HepG2 (cell line): ENCODE measurements around the gene TNS1. TPM values are rescaled to one million over a fixed set of nuclear protein-coding genes. Genes with fewer than 3 reads are reported as not detected.

Experiments
- ATAC-seq: fragments of 200-7000 bp; cut with Tn5 transposase; 3 replicates; pipeline ENCODE4 v1.9.1; 2020; ENCODE audit warnings: mild to moderate bottlenecking, moderate library complexity
- BruUV-seq: library from RNA; stranded (reverse); fragments of 400-500 nt; replicated peaks from 2 replicates; lab custom pipeline; 2021; lab: Mats Ljungman, UMichigan
- CTCF ChIA-PET: fragments of 300-600 bp; formaldehyde crosslinking; extraction: SDS; loops from one replicate; lab custom pipeline; 2021; ENCODE audit warnings: low total read pairs, inconsistent platforms, low intra/inter-chr PET ratio; lab: Yijun Ruan, JAX
- POLR2A ChIA-PET: fragments of 350-600 bp; sonication (Branson Sonifier 250); formaldehyde crosslinking; loops from one replicate; lab custom pipeline; 2020; ENCODE audit warnings: antibody characterized with exemption, inconsistent platforms; lab: Yijun Ruan, JAX
- DNase-seq: peaks from one replicate; pipeline ENCODE4 v3.0.0-alpha.2; 2015; ENCODE audit warnings: low spot score
- FAIRE-seq: peaks from 3 replicates; lab custom pipeline; 2011; peaks lifted over from hg19 to GRCh38; lab: Jason Lieb, UNC
- H2AFZ ChIP-seq: one replicate; pipeline ENCODE4 v1.6.1; 2011; ENCODE audit warnings: low read length, inconsistent platforms
- H3K27ac ChIP-seq: fragments of 300-600 bp; 3 replicates; pipeline ENCODE4 v1.8.0; 2011; ENCODE audit warnings: mixed run types, mild to moderate bottlenecking, mixed read lengths, low read length, inconsistent platforms; ENCODE audit not compliant: insufficient read depth; ENCODE audit errors: extremely low read length
- H3K27me3 ChIP-seq, 2 experiments: fragments of 200-600 bp in 1 of 2; 2 replicates in 1 of 2; 3 replicates in 1 of 2; pipeline versions ENCODE4 v1.6.0 to v1.8.0; 2011; ENCODE audit warnings: low read length in 2 of 2, mild to moderate bottlenecking in 2 of 2, moderate library complexity in 2 of 2, inconsistent platforms in 1 of 2; ENCODE audit not compliant: insufficient read depth in 2 of 2, control insufficient read depth in 1 of 2
- H3K36me3 ChIP-seq, 2 experiments: fragments of 200-600 bp in 1 of 2; replicated peaks in 1 of 2; 2 replicates in 1 of 2; 3 replicates in 1 of 2; pipeline versions ENCODE4 v1.5.1 to v1.8.0; 2011; ENCODE audit warnings: low read length in 2 of 2, inconsistent platforms in 1 of 2; ENCODE audit not compliant: insufficient read depth in 2 of 2, control insufficient read depth in 1 of 2
- H3K4me1 ChIP-seq: 2 replicates; pipeline ENCODE4 v1.5.1; 2012; ENCODE audit warnings: low read length, inconsistent platforms; ENCODE audit not compliant: insufficient read depth
- H3K4me2 ChIP-seq: 2 replicates; pipeline ENCODE4 v1.6.0; 2011; ENCODE audit warnings: low read depth, low read length, inconsistent platforms
- H3K4me3 ChIP-seq, 3 experiments: fragments of 200-600 bp in 1 of 3; sonication (generic), shearing (Covaris generic) in 1 of 3; replicated peaks in 1 of 3; 2 replicates each; pipeline ENCODE4 v1.5.1; 2011 to 2016; ENCODE audit warnings: low read length in 3 of 3, inconsistent platforms in 2 of 3, low read depth in 2 of 3, mild to moderate bottlenecking in 2 of 3, control low read depth in 1 of 3, mixed read lengths in 1 of 3; ENCODE audit not compliant: insufficient read depth in 1 of 3
- H3K79me2 ChIP-seq: one replicate; pipeline ENCODE4 v1.6.1; 2011; ENCODE audit warnings: low read length, inconsistent platforms; ENCODE audit not compliant: insufficient read depth
- H3K9ac ChIP-seq: 2 replicates; pipeline ENCODE4 v1.6.0; 2011; ENCODE audit warnings: mild to moderate bottlenecking, low read depth, low read length, inconsistent platforms; ENCODE audit not compliant: insufficient read depth
- H3K9me3 ChIP-seq: 2 replicates; pipeline ENCODE4 v1.5.1; 2012; ENCODE audit warnings: mild to moderate bottlenecking, low read length
- H4K20me1 ChIP-seq: 2 replicates; pipeline ENCODE4 v1.6.0; 2011; ENCODE audit warnings: inconsistent platforms, mild to moderate bottlenecking, low read length, moderate library complexity; ENCODE audit not compliant: insufficient read depth
- ELF1 ChIP-seq: sonication (generic); formaldehyde crosslinking; IDR thresholded peaks from 2 replicates; pipeline ENCODE4 v1.4.0; 2020; ENCODE audit warnings: missing genetic modification reagents
- KAT7 ChIP-seq: IDR thresholded peaks from 2 replicates; pipeline ENCODE4 v1.6.1; 2018; ENCODE audit warnings: borderline replicate concordance, missing compliant biosample characterization
- MAFF ChIP-seq: IDR thresholded peaks from 2 replicates; pipeline ENCODE4 v1.6.1; 2011; ENCODE audit warnings: low read depth, low read length, improper control_type of control experiment
- MIER3 ChIP-seq: IDR thresholded peaks from 2 replicates; pipeline ENCODE4 v1.6.1; 2016; ENCODE audit warnings: missing compliant biosample characterization, borderline replicate concordance
- NBN ChIP-seq: fragments of 450-650 bp; conservative IDR thresholded peaks from 2 replicates; pipeline ENCODE4 v1.6.1; 2017
- TCF7 ChIP-seq: sonication (generic); IDR thresholded peaks from 2 replicates; pipeline ENCODE4 v1.6.1; 2016; ENCODE audit warnings: antibody characterized with exemption, low read depth
- ZNF331 ChIP-seq: sonication (generic); formaldehyde crosslinking; IDR thresholded peaks from 2 replicates; pipeline ENCODE4 v1.4.0; 2020; ENCODE audit warnings: missing genetic modification reagents
- WGBS: methylation state at CpG from one replicate; pipeline ENCODE4 v1.1.6; 2017; ENCODE audit warnings: low lambda C conversion rate; 5-methylcytosine and 5-hydroxymethylcytosine counted together
- in situ Hi-C: cut with HindIII; loops from 2 replicates; pipeline ENCODE4 v1.10.0; 2017; ENCODE audit warnings: low pct_unique_long_range_greater_than_20kb; ENCODE audit not compliant: extremely low pct_ligation_motif_present
- intact Hi-C: fragments of 100-400 bp; cut with micrococcal nuclease; formaldehyde crosslinking; loops from one replicate; pipeline ENCODE4 v1.10.0; 2022; ENCODE audit not compliant: unreplicated experiment
- polyA plus RNA-seq, 8 experiments: library from polyadenylated mRNA; depleted of rRNA in 3 of 8; stranded (reverse) in 7 of 8; unstranded in 1 of 8; fragments of >200 nt; fragmentation: Illumina TruSeq in 4 of 8; extraction: Trizol in 4 of 8; gene quantifications; 2 replicates each; pipeline versions ENCODE4 v1.2.1 to v1.2.3, GENCODE V29; 2011 to 2016; ENCODE audit warnings: low read depth in 4 of 8, missing spikeins in 1 of 8, mixed read lengths in 1 of 8; ENCODE audit not compliant: insufficient read depth in 1 of 8
- total RNA-seq, 5 experiments: library from RNA; depleted of rRNA; stranded (reverse); fragments of >200 nt; fragmentation: Illumina TruSeq; extraction: Trizol; gene quantifications; 2 replicates each; pipeline ENCODE4 v1.2.3, GENCODE V29; 2016; ENCODE audit warnings: low read depth in 1 of 5
- TF ChIP-seq, protein P1 (sequence below): sonication (generic); formaldehyde crosslinking; conservative IDR thresholded peaks from 2 replicates; pipeline ENCODE4 v1.5.0; 2020; ENCODE audit warnings: missing genetic modification reagents

Gene TNS1
- total and polyA plus RNA-seq, 2 of the 13 experiments (the other 11 are each of a cell fraction or from before 2014, with no cell fraction given) = 1.9 to 118 TPM

DNA sequence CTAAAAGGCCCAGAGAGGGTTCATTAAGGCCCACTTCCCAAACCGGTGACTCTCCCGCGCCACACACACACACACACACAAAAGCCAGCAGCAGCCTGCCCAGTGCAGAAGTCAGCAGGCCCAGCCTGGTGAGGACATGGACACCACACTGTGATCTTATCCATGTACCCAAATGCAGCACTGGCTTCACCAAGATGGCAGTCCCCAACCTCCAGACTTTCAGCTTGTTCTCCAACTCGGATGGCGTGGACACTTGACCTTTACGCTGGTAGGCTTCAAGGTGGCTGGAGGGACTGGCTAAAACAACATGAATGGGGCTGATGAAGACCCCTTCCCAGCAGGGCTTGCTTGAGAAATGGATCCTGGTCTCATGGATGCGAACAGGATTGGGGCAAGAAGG, 50.4 kb downstream of the TNS1 start:
- intact Hi-C loops (no loop called here), in situ Hi-C loops (no loop called here)
- peaks cover 8 to 85% of the 10 kb centered on the region in 2 experiments; a peak in 4 of 5 replicates for H3K27me3 ChIP-seq
- no peak overlapping the region for H2AFZ ChIP-seq
- POLR2A ChIA-PET = no interaction called here
- CTCF ChIA-PET = no interaction called here
- no peak overlapping the region for H3K9ac ChIP-seq
- H3K9me3 ChIP-seq = no peaks in the 10 kb centered on the region
- no peak overlapping the region for H3K4me3 ChIP-seq
- 62% methylated on average over 7 of the region's 7 CpGs for WGBS
- FAIRE-seq (no peak), ATAC-seq (no peak), DNase-seq (no peak)
- H3K79me2 ChIP-seq = no peaks in the 10 kb centered on the region
- no peaks in the 10 kb centered on the region for H3K36me3 ChIP-seq
- no peak overlapping the region for H3K27ac ChIP-seq
- no peak overlapping the region for H3K4me2 ChIP-seq
- H4K20me1 ChIP-seq = no peaks in the 10 kb centered on the region
- BruUV-seq = no TSS peak
- TF ChIP-seq, protein P1, sequence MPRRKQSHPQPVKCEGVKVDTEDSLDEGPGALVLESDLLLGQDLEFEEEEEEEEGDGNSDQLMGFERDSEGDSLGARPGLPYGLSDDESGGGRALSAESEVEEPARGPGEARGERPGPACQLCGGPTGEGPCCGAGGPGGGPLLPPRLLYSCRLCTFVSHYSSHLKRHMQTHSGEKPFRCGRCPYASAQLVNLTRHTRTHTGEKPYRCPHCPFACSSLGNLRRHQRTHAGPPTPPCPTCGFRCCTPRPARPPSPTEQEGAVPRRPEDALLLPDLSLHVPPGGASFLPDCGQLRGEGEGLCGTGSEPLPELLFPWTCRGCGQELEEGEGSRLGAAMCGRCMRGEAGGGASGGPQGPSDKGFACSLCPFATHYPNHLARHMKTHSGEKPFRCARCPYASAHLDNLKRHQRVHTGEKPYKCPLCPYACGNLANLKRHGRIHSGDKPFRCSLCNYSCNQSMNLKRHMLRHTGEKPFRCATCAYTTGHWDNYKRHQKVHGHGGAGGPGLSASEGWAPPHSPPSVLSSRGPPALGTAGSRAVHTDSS = no peak
- TF ChIP-seq KAT7 (CRISPR knock-in tag) = no peak
- TF ChIP-seq ELF1 (CRISPR knock-in tag) = no peak
- no peak for TF ChIP-seq ZNF331 (CRISPR knock-in tag)
- no peak for TF ChIP-seq NBN
- no peak for TF ChIP-seq TCF7
- no peak for TF ChIP-seq MAFF
- TF ChIP-seq MIER3 (CRISPR knock-in tag) = no peak
- peaks cover 21% of the 10 kb centered on the region for H3K4me1 ChIP-seq
